GM12801 (cell line): Measurements from ENCODE around the gene GJC2.

Experiments
- TF ChIP-seq, protein P1 (sequence below): IDR thresholded peaks from one replicate; pipeline ENCODE4 v1.5.1; 2011; ENCODE audit warnings: control low read depth; ENCODE audit not compliant: insufficient read length; ENCODE audit errors: extremely low read depth

The GJC2 gene

DNA sequence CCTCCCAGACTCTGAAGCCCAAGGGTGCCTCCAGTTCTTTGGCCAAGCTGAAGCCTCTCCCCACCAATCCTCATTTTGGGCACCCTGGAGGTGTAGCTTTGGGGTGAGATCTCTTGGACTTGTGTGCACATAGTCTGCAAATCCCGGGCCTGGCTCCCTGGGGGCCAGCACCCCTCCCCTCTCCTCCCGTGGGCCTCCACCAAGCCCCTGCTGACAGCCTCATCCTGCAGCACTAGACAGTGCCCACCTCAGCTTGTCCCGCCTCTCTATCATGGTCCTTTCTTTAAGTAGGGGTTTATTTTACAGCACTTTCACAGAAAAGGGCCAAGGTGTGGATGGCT, 3.2 kb downstream of the GJC2 start:
- TF ChIP-seq, protein P1, sequence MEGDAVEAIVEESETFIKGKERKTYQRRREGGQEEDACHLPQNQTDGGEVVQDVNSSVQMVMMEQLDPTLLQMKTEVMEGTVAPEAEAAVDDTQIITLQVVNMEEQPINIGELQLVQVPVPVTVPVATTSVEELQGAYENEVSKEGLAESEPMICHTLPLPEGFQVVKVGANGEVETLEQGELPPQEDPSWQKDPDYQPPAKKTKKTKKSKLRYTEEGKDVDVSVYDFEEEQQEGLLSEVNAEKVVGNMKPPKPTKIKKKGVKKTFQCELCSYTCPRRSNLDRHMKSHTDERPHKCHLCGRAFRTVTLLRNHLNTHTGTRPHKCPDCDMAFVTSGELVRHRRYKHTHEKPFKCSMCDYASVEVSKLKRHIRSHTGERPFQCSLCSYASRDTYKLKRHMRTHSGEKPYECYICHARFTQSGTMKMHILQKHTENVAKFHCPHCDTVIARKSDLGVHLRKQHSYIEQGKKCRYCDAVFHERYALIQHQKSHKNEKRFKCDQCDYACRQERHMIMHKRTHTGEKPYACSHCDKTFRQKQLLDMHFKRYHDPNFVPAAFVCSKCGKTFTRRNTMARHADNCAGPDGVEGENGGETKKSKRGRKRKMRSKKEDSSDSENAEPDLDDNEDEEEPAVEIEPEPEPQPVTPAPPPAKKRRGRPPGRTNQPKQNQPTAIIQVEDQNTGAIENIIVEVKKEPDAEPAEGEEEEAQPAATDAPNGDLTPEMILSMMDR: no peak

DNA sequence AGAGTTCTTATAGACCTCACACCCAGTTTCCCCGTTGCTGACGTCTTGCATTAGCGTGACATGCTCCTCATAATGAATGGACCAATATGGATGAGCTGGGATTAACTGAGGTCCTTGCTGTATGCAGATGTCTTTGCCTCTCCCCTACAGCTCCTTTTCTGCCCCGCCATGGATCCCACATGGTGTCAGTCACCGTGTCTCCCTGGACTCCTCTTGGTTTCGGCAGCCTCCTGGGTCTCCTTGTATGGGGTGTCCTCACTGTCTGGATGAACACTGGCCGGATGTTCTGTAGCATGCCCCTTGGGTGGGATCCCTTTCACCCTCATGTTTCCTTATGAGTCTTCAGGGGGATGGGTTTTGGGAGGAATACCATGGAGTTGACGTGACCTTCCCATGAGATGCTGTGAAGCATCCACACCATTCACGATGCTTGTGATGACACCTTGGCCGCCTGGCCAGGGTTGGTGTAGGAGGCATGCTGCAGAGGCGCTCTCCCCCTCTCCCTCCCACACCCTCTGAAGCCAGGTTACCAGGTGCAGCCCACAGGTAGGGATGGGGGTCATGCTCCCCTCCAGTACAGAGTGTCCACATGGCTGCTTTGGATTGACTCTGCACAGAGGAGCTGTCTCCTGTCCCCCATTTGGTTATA, 4.4 kb downstream of the GJC2 start:
- TF ChIP-seq, protein P1: no peak

DNA sequence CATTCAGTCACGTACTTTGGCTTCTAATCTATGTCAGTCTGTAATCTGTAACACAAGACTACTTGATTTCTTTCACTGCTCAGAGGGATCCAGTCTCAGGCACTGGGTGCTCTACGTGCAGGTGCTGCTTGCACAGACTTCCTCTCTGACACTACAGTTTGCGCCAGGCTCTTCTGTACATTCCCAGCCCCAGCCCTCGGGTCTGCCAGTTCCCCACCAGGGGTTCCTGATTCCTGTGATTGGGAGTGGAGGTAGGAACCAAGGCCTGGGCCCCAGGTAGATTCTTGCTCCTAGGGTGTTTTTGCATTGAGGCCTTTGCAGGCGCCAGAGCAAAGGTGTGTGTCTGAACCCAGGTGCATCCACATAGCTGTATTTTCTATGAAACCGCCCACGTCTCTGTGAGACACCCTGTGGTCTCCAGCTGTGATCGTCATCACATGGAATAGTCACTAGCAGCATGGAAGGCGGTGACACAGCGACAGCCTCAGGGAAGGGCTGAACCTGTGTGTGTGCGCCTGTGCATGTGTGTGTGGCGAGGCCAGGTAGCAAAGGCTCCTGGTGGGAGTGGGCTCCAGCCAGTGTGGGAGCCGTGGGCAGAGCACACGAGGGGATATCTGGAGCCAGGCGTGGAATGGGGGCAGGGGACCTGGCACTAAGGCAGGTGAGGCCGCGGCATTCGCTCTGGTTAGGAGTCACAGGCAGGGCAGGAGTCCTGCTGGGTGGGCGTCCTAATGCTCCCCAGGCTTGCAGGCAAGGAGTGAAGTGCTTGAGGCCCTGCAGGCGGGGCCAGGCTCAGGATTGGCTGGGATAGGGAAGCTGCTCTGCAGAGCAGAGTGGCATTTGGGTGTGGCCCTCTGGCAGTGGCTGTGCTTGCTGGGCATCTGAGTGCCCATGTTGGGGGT, 5.2 kb downstream of the GJC2 start:
- TF ChIP-seq, protein P1: no peak

DNA sequence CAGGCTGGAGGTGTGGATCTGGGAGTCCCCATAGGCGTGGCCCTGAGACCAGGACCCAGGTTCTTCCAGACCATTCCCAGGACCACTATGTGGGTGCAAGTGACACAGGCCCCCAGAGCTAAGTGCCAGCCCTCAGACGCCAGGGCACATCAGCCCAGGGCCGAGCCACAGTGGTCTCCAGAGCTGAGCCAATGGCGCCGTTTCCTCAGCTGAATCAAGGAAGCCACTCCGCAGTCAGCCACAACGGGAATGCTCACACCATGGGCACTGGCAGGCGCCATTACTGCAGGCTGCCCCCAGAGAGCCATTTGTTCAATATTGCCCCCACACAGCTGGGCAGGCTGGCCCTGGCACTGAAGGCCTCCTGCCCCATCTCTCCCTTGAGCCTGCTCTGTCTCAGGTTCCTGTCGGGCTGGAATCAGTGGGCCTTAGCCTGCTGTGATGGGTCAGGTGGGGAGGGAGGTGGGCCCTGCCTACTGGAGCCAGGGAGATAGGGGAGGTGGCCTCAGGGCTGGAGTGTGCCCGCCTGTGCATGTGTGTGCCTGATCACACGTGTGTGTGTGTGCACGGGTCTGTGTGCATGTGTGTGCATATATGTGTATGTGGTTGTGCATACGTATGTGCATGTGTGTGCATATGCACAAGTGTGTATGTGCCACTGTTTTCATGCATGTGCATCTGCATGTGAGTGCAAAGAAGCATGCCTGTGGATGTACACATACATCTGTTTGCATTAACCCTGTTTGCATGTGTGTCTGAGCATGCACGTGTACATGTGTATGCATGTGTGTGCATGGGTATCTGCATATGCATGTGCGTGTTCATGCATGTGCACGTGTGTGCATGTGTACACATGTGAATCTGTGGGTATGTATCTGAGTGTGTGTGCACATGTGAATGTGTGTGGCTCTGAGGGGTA, 6.1 kb downstream of the GJC2 start:
- TF ChIP-seq, protein P1: no peak

DNA sequence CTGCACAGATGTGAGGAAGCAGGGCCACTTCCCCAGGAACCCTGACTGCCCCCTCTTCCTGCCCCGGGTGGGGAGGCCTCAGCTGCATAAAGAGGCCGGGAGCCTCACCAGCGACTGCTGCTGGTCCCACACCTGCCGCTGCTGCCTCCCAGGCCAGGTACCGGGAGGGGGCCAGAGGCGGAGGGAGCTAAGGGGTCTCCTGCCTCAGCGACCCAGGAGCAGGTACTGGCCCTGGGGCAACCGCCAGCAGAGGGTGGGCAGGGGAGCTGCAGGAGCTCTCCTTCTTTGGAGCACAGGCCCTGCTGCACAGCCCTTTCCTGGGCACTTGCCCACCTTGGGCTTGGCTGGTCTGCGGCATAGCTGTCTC, 6.8 kb downstream of the GJC2 start:
- TF ChIP-seq, protein P1: no peak

DNA sequence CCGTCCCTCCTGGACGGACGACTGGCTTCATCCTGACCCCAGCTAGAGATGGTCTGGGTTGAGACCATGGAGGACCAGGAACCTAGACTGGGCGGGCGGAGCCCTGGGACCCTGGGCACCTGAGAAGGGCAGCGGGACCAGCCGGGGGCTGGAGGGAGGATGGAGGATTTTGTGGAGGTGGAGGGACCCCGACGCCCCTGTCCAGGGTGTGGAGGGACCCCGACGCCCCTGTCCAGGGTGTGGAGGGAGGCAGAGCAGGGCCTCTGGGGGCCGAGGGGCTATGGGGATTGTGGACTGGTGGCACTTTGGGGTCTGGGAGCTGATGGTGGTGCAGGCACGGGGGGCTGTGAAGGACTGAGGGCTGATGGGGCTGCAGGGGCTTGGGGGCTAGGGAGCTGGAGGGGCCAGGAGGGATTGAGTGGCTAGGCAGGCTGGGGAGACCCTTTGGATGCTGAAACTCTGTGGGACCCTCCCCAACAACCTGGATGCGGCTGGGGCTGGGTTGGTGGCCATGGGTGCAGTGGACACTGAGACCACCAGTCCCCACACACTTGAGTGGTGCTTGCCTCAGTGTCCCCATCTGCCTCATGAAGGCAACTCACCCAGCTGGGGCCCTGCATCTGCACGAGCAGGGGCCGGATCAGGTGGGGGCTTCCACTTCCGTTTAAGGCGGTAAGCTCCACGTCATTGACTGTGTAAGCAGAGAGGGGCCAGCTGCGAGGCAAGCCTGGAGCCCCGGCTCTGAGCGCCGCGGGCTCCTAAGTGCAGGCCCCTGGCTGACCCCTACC, 7.4 kb downstream of the GJC2 start:
- TF ChIP-seq, protein P1: no peak
